A673 (cell line): ENCODE measurements around the gene NPC1.

Experiments
- CTCF ChIP-seq: fragments of 300-800, 200-600 bp; sonication (generic); conservative IDR thresholded peaks from 2 replicates; pipeline ENCODE4 v1.5.1; 2017; ENCODE audit warnings: low read depth, mild to moderate bottlenecking, antibody characterized with exemption, low read length, moderate library complexity, mixed read lengths
- EZH2 ChIP-seq: fragments of 200-600 bp; sonication (generic); IDR thresholded peaks from 2 replicates; pipeline ENCODE4 v1.6.1; 2017; ENCODE audit warnings: borderline replicate concordance, low read depth, mild to moderate bottlenecking, mixed read lengths, antibody characterized with exemption, low read length; ENCODE audit not compliant: poor library complexity, severe bottlenecking

- TF ChIP-seq CTCF (no peak), EZH2 (no peak)
These were observed 90.4 kb downstream of the NPC1 start for GRCh38 chr18:23495723-23496440.
